Measurements from ENCODE around the gene COL6A2.

DNA sequence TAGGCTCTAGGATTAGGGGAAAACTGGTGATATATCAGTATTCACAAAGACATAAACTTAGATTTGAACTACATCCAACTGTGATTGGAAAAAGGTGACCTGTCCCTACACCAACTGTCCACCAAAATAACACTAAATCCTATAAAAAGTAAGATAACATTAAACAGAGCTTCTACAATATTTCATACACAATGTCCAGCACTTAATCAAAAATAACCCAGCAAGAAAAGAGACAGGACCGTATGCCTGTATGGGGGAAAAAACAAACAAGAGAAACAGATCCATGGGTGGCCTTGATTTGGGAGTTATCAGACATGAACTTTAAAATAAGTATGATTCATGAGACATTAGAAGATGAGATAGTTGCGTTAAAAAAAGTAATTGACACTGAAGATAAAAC is 9.7 kb upstream of the COL6A2 start:
- TF ChIP-seq, protein P1, sequence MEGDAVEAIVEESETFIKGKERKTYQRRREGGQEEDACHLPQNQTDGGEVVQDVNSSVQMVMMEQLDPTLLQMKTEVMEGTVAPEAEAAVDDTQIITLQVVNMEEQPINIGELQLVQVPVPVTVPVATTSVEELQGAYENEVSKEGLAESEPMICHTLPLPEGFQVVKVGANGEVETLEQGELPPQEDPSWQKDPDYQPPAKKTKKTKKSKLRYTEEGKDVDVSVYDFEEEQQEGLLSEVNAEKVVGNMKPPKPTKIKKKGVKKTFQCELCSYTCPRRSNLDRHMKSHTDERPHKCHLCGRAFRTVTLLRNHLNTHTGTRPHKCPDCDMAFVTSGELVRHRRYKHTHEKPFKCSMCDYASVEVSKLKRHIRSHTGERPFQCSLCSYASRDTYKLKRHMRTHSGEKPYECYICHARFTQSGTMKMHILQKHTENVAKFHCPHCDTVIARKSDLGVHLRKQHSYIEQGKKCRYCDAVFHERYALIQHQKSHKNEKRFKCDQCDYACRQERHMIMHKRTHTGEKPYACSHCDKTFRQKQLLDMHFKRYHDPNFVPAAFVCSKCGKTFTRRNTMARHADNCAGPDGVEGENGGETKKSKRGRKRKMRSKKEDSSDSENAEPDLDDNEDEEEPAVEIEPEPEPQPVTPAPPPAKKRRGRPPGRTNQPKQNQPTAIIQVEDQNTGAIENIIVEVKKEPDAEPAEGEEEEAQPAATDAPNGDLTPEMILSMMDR (IDR thresholded peaks at IDR 0.05), result no peak
- TF ChIP-seq EZH2 (IDR thresholded peaks at IDR 0.05), result no peak

All from neural progenitor cell (in vitro differentiated cells).